HG03175 (cell line): ENCODE measurements around the gene AP1AR.
"Not testable (repeated sequence)": the region's sequence is repeated elsewhere in the genome, so short reads cannot be mapped to it uniquely, and the experiment has no call there.

Experiments used
- ATAC-seq: cut with Tn5 transposase; IDR thresholded peaks from one replicate; pipeline ENCODE4 v1.9.1; 2021; ENCODE audit warnings: mild to moderate bottlenecking, moderate library complexity; ENCODE audit not compliant: unreplicated experiment

AP1AR gene

GRCh38 chr4:112277705-112278448 lies 46.3 kb downstream of the AP1AR start:
- no peak for ATAC-seq

GRCh38 chr4:112279025-112279881 lies 47.7 kb downstream of the AP1AR start:
- ATAC-seq, result peak; percentile 87

- ATAC-seq, result no peak
These were observed 48.3 kb downstream of the AP1AR start for GRCh38 chr4:112279882-112280315.

GRCh38 chr4:112280386-112281056 lies 48.9 kb downstream of the AP1AR start:
- ATAC-seq, result no peak

- not testable (repeated sequence) for ATAC-seq
These were observed 50.4 kb downstream of the AP1AR start for GRCh38 chr4:112281895-112282398.

GRCh38 chr4:112282860-112283667 lies 51.5 kb downstream of the AP1AR start:
- ATAC-seq, result no peak

GRCh38 chr4:112284166-112284565 lies 52.6 kb downstream of the AP1AR start:
- ATAC-seq, result no peak

- no peak for ATAC-seq
These were observed 53.2 kb downstream of the AP1AR start for GRCh38 chr4:112284662-112285411.

- peak; percentile 27 for ATAC-seq
These were observed 55.8 kb downstream of the AP1AR start for GRCh38 chr4:112287258-112287989.

- peak; percentile 29 for ATAC-seq
These were observed 56.9 kb downstream of the AP1AR start for GRCh38 chr4:112288455-112288854.

GRCh38 chr4:112289407-112290253 lies 58.0 kb downstream of the AP1AR start:
- ATAC-seq, result no peak

- ATAC-seq, result no peak
These were observed 58.8 kb downstream of the AP1AR start for GRCh38 chr4:112290341-112290740.

GRCh38 chr4:112296949-112297880 lies 65.6 kb downstream of the AP1AR start, which contains the start of gene ALPK1:
TSS of gene ALPK1 (plus strand) at chr4:112297369.
- ATAC-seq, result peak; percentile 82

GRCh38 chr4:112299721-112300120 lies 68.1 kb downstream of the AP1AR start:
- no peak for ATAC-seq

GRCh38 chr4:112302320-112303274 lies 71.0 kb downstream of the AP1AR start:
- ATAC-seq, result peak; percentile 63

- ATAC-seq, result not testable (repeated sequence)
These were observed 73.9 kb downstream of the AP1AR start for GRCh38 chr4:112305477-112305876.
